AML-193 (cell line): ENCODE data around the gene LOXHD1.

Source experiments
- DNase-seq, 2 experiments: peaks; one replicate each; lab custom pipeline; 2025; lab: John Stamatoyannopoulos, UW

Gene LOXHD1

GRCh38 chr18:46676182-46676835 lies 19.3 kb upstream of the LOXHD1 start:
- DNase-seq, result no peak

DNA sequence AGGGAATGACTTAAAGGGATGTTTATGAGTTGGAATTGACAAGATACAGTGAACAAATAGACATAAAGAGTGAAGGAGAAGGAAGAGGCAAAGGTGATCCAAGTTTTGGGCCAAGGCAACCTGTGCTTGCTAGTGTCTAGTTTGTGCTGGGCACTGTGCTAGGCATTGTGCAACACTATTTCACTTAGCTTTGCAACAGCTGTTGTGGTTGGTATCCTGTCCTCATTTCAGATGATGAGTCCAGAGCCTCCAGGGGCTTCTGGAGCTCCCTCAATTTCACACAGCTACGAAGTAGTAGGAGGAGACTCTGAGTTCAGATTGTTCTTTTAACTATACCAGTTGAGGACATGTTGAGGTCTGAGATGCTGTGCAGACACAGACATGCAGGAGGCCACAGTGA lies 18.1 kb upstream of the LOXHD1 start:
- no peak for DNase-seq

- DNase-seq, result no peak
Observed at GRCh38 chr18:46672062-46672970, 15.3 kb upstream of the LOXHD1 start.

- no peak for DNase-seq
Observed at GRCh38 chr18:46668694-46669093, 11.7 kb upstream of the LOXHD1 start.

- DNase-seq, result no peak
Observed at GRCh38 chr18:46668135-46668534, 11.1 kb upstream of the LOXHD1 start.

DNA sequence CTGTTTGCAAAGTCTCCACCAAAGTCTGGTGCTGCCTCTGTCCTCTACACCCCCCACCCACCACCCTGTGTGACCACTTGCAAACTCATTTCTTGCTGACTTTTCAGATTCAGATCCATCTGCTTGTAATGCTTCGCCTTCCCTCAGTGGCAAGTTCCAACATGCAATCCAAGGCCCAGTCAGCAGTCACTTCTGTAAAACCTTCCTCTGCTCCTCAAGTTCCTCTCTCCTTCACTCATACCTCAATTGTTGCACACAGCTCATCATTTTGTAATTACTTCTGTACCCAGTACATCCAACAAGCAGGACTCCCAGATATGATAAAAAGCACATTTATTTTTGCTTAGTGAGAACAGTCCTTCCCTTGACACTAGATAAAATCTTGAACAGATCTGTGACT lies 6.5 kb upstream of the LOXHD1 start:
- DNase-seq, result no peak

GRCh38 chr18:46660957-46661749 lies 4.1 kb upstream of the LOXHD1 start:
- no peak for DNase-seq

DNA sequence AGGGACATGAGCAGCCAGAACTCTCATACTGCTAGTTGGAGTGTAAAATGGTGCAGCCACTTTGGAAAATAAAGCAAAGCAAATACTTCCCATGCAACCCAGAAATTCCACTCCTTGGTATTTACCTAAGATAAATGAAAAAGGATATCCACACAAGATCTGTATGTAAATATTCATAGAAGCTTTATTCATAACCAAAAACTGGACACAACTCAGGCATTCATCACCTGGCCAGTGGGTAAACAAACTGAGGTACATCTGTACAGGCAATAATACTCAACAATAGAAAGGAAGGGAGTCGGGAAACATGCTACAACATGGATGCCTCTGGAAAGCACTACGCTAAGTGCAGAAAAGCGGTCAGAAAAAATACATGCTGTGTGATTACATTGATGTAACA lies 2.5 kb upstream of the LOXHD1 start:
- no peak for DNase-seq

DNA sequence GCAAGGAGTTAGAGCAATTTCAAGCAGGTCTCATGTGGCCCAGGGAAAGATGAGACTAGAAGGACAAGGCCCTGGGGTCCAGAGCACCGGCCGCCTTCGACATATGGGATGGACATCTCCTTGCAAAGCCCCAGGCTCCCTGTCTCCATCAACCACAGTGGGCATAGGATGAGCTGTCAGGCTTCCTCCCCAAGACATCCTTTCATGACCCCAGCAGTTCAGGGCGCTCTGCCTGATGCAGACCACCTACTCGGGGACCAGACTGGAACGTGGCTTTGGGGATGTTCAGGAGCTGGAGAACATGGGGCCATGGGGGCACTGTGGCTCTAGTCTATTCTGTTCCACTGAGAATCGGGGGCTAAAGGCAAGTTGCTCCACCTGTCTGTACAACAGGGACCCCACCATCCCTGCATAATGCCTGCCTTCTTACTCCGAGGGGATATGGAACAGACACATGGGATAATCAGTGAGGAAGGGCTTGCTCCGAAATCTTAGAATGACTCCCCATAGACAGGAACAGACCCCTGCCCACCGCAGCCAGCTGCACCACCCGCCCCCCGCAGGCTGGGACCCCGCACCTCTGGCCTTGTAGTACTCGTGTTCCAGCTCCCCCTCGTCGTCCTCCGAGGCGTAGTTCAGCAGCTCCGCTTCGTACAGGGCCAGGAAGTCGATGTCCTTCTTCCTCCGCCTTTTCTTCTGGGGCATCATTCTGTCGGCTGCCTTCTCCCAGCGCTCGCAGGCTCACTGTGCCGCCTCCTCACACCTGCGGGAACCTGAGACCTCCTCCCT lies 500 bp downstream of the LOXHD1 start:
- DNase-seq, result no peak

GRCh38 chr18:46652372-46652771 lies 4.6 kb downstream of the LOXHD1 start:
- no peak for DNase-seq

- DNase-seq, result no peak
Observed at GRCh38 chr18:46650681-46651080, 6.3 kb downstream of the LOXHD1 start.

- no peak for DNase-seq
Observed at GRCh38 chr18:46649071-46649862, 7.8 kb downstream of the LOXHD1 start.

GRCh38 chr18:46646468-46646867 lies 10.6 kb downstream of the LOXHD1 start:
- DNase-seq, result no peak

DNA sequence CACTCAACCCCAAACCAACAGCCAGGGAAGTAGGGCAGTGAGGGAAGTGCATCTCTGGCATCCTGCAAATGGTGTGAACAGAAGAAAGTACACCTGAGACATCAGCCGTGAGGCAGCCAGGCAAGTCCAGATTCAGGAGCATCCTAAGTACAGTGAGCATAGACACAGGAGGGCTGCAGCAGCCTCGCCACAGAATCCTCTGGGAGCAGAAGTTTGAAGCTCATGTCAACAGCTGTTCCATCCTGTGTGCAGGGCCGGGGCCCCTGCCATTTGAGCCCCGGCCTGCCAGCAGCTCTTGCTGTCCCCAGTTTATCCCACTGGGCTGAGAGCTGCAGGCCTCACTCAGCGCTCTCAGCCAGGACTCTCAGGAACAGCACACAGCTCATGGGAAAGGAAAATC lies 14.5 kb downstream of the LOXHD1 start:
- DNase-seq, result no peak

- no peak for DNase-seq
Observed at GRCh38 chr18:46641917-46642316, 15.1 kb downstream of the LOXHD1 start.

- DNase-seq, result no peak
Observed at GRCh38 chr18:46639386-46639785, 17.6 kb downstream of the LOXHD1 start.

GRCh38 chr18:46636040-46636630 lies 20.9 kb downstream of the LOXHD1 start:
- DNase-seq, result no peak

DNA sequence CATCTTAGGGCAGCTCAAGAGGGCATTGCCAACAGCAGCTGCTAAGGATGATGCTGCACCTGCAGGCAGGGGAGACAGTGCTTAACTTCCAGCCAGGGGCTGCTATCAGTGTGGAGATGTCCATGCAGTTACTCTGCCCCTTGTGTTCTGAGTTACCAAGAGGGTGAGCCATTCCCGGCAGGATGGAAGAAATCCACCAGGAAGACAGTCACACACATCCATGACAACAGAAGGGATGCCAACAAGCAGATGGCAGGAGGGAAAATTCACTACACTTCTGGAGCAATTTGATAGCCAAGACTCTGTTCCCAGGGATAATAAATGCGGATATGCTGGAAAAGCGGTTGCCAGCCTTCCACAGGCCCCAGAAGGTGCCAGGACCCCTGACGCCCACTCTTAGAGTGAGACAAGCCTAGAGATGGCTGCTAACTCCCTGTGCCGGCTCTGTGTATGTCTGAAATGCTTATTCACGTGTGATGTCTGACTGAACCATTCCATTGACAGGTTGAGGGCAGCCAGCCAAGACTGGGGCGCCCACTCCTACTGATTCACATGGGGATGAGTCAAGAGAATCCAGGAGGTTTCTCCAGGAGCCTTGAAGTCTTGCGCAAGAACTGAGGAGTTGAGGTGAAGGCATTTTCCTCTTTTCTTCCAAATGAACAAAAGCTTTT lies 24.5 kb downstream of the LOXHD1 start:
- DNase-seq, result no peak

DNA sequence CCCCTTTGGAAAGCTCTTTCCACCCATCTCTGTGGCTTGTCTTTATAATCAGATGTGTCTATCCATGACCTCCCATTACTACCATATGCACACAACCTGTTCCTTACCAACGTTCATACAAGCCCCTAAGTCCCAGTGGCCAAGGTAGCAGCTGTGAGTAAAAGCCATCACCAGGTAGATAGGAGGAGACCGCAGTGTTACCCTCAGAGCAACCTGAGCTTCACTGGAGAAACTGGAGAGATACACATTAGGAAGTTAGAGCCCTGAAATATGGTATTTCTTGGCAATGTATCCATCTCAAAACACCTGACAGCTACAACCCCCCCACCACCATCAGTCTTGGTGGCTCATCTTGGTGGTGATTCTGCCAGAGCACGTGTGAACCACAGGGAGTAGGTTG lies 26.0 kb downstream of the LOXHD1 start:
- DNase-seq, result no peak

DNA sequence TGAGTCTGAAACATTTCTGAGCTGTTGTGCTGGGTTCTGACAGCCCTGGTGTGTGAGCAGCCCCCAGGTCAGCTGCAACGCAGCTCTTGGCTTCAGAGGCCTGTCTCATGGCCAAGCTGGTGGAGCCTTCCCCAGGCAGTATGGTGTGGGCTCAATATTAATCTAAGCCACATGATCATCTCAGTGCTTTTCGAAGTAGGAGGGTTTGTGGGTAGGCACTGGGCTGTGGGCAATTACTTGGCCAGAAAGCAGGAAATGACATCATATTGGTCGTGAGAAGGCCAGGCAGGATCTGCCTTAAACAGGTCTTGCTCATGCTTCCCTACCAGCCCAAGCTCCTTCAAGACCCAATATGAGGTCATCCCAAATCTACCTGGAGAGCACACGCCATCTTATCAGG lies 26.9 kb downstream of the LOXHD1 start:
- peak; percentile 25 to 33 for DNase-seq
